Endothelial cell of umbilical vein (primary cell): ENCODE measurements around the gene CSMD2. TPM values are rescaled to one million over a fixed set of nuclear protein-coding genes. Genes with fewer than 3 reads are reported as not detected.

ENCODE experiments used
- BruUV-seq: library from RNA; stranded (reverse); fragments of 400-500 nt; replicated peaks from 2 replicates; lab custom pipeline; 2021; lab: Mats Ljungman, UMichigan
- CTCF ChIA-PET: fragments of 300-600, 350-600 bp; sonication (Branson Sonifier 250); formaldehyde crosslinking; loops from one replicate; lab custom pipeline; 2021; ENCODE audit warnings: antibody characterized with exemption, inconsistent platforms; lab: Charles Lee
- POLR2A ChIA-PET: fragments of 300-600, 350-600 bp; sonication (Branson Sonifier 250); formaldehyde crosslinking; loops from one replicate; lab custom pipeline; 2021; ENCODE audit warnings: antibody characterized with exemption, inconsistent platforms; lab: Charles Lee
- DNase-seq: peaks from one replicate; pipeline ENCODE4 v3.0.0-alpha.2; 2011; ENCODE audit warnings: low read depth, low spot score
- FAIRE-seq: peaks from 2 replicates; lab custom pipeline; 2011; peaks lifted over from hg19 to GRCh38; lab: Jason Lieb, UNC
- H2AFZ ChIP-seq: 2 replicates; pipeline ENCODE4 v1.6.0; 2012; ENCODE audit warnings: low read depth, low read length, control low read depth, inconsistent platforms
- H3K27ac ChIP-seq: 2 replicates; pipeline ENCODE4 v1.5.1; 2011; ENCODE audit warnings: low read depth, mild to moderate bottlenecking, control low read depth, low read length, moderate library complexity; ENCODE audit not compliant: insufficient read depth
- H3K27me3 ChIP-seq, 2 experiments: 2 replicates each; pipeline versions ENCODE4 v1.6.0 to v1.6.1; 2011; ENCODE audit warnings: low read length in 2 of 2, mixed read lengths in 1 of 2; ENCODE audit not compliant: control insufficient read depth in 2 of 2, insufficient read depth in 2 of 2
- H3K36me3 ChIP-seq, 2 experiments: 2 replicates in 1 of 2; 3 replicates in 1 of 2; pipeline ENCODE4 v1.5.1; 2011; ENCODE audit warnings: low read length in 2 of 2, mild to moderate bottlenecking in 1 of 2, moderate library complexity in 1 of 2; ENCODE audit not compliant: control insufficient read depth in 2 of 2, insufficient read depth in 2 of 2; ENCODE audit errors: extremely low read depth in 1 of 2
- H3K4me1 ChIP-seq: 3 replicates; pipeline ENCODE4 v1.5.1; 2011; ENCODE audit warnings: mild to moderate bottlenecking, low read length; ENCODE audit not compliant: control insufficient read depth, insufficient read depth; ENCODE audit errors: extremely low read depth
- H3K4me2 ChIP-seq: 2 replicates; pipeline ENCODE4 v1.6.1; 2011; ENCODE audit warnings: low read length, control low read depth, mixed read lengths; ENCODE audit not compliant: insufficient read depth
- H3K4me3 ChIP-seq, 3 experiments: fragments of 200-600 bp in 1 of 3; sonication (generic), shearing (Covaris generic) in 1 of 3; replicated peaks in 1 of 3; 2 replicates each; pipeline ENCODE4 v1.5.1; 2011 to 2016; ENCODE audit warnings: control low read depth in 3 of 3, low read length in 3 of 3, mild to moderate bottlenecking in 2 of 3, inconsistent platforms in 1 of 3, low read depth in 1 of 3, moderate library complexity in 1 of 3; ENCODE audit not compliant: insufficient read depth in 1 of 3
- H3K79me2 ChIP-seq: 2 replicates; pipeline ENCODE4 v1.6.0; 2012; ENCODE audit warnings: low read length, inconsistent platforms; ENCODE audit not compliant: control insufficient read depth, insufficient read depth
- H3K9ac ChIP-seq: replicated peaks from 2 replicates; pipeline ENCODE3; 2011; ENCODE audit warnings: low read length, control low read depth; ENCODE audit not compliant: insufficient read depth; ENCODE audit errors: extremely low read depth
- H3K9me1 ChIP-seq: replicated peaks from 3 replicates; pipeline ENCODE4 v1.6.0; 2011; ENCODE audit warnings: mild to moderate bottlenecking, low read length; ENCODE audit not compliant: control insufficient read depth, insufficient read depth; ENCODE audit errors: extremely low read depth
- H3K9me3 ChIP-seq: replicated peaks from 2 replicates; pipeline ENCODE4 v1.5.1; 2012; ENCODE audit warnings: low read length, inconsistent platforms; ENCODE audit not compliant: control insufficient read depth, insufficient read depth
- H4K20me1 ChIP-seq: replicated peaks from 2 replicates; pipeline ENCODE3; 2011; ENCODE audit warnings: mild to moderate bottlenecking, low read length; ENCODE audit not compliant: control insufficient read depth, insufficient read depth; ENCODE audit errors: extremely low read depth
- EZH2 ChIP-seq: IDR thresholded peaks from 2 replicates; pipeline ENCODE4 v1.6.1; 2012; ENCODE audit warnings: borderline replicate concordance, low read depth, mild to moderate bottlenecking, moderate library complexity, low read length, inconsistent platforms; ENCODE audit not compliant: severe bottlenecking
- FOS ChIP-seq: IDR thresholded peaks from 2 replicates; pipeline ENCODE4 v1.6.1; 2011; ENCODE audit warnings: mild to moderate bottlenecking, low read length, moderate library complexity, borderline replicate concordance; ENCODE audit not compliant: insufficient read depth
- GATA2 ChIP-seq: IDR thresholded peaks from 2 replicates; pipeline ENCODE4 v1.7.0; 2011; ENCODE audit warnings: low read depth, mild to moderate bottlenecking, moderate library complexity, mixed read lengths, low read length; ENCODE audit not compliant: insufficient read length, insufficient read depth
- JUN ChIP-seq: IDR thresholded peaks from 2 replicates; pipeline ENCODE4 v1.6.1; 2011; ENCODE audit warnings: borderline replicate concordance, low read depth; ENCODE audit not compliant: insufficient read length, insufficient read depth
- MYC ChIP-seq: IDR thresholded peaks from one replicate; pipeline ENCODE4 v1.6.1; 2011; ENCODE audit warnings: mild to moderate bottlenecking, low read depth, low read length
- POLR2A ChIP-seq: IDR thresholded peaks from 2 replicates; pipeline ENCODE4 v1.6.1; 2012; ENCODE audit warnings: low read depth, mild to moderate bottlenecking, control low read depth, low read length
- POLR2AphosphoS5 ChIP-seq: IDR thresholded peaks from 2 replicates; pipeline ENCODE4 v1.6.1; 2012; ENCODE audit warnings: low read depth, mild to moderate bottlenecking, control low read depth, low read length, moderate library complexity; ENCODE audit not compliant: insufficient read depth
- dilution Hi-C: fragments of 300-500 bp; cut with MboI; formaldehyde crosslinking; loops from one replicate; pipeline ENCODE4 v1.15.0; 2019; ENCODE audit warnings: low sequenced_read_pairs; ENCODE audit not compliant: extremely low pct_ligation_motif_present
- intact Hi-C: fragments of 100-400 bp; cut with micrococcal nuclease; formaldehyde crosslinking; loops from one replicate; pipeline ENCODE4 v1.10.0; 2022
- polyA plus RNA-seq, 4 experiments: library from polyadenylated mRNA; depleted of rRNA in 3 of 4; stranded (reverse) in 3 of 4; unstranded in 1 of 4; fragments of >200 nt; gene quantifications; 2 replicates each; pipeline versions ENCODE4 v1.2.1 to v1.2.3, GENCODE V29; 2011 to 2012; ENCODE audit warnings: missing spikeins in 1 of 4
- total RNA-seq: library from RNA; stranded (reverse); gene quantifications from 2 replicates; pipeline ENCODE4 v1.2.3, GENCODE V29; 2021
- TF ChIP-seq, protein P1 (sequence below): IDR thresholded peaks from 2 replicates; pipeline ENCODE4 v1.6.1; 2011; ENCODE audit not compliant: insufficient read depth, insufficient read length
- TF ChIP-seq, protein P2 (sequence below), 2 donors: IDR thresholded peaks; 1 replicate in 1 of 2; 2 replicates in 1 of 2; pipeline ENCODE4 v1.5.1; 2011; ENCODE audit warnings: low read length in 2 of 2, mild to moderate bottlenecking in 2 of 2, moderate library complexity in 2 of 2, control low read depth in 1 of 2, inconsistent platforms in 1 of 2, low read depth in 1 of 2; ENCODE audit not compliant: insufficient read depth in 1 of 2; ENCODE audit errors: extremely low read depth in 1 of 2

CSMD2 gene
- total and polyA plus RNA-seq, 2 donors (not counting 3 experiments of a cell fraction or from before 2014, with no cell fraction given), result under 0.01 TPM; not detected in 1

DNA sequence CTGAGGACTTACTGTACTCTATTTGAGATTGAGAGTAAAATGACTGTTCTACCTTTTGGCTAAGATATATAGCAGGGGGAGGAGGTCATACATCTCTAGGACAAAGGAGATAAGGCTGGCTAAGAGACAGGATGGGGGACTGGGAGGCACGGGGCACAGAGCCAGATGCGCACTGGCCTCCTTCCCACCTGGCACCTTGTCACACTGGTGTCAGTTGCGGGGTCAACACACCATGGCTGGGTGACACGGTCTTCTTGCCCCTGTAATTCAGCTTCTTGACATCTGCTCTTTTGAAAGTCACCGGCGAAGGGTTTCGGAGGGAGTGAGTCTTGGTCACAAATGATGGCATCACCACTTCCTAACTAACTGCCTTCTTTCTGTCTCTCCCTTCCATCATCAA lies 515.3 kb downstream of the CSMD2 start:
- no peak for DNase-seq
- Histone ChIP-seq H4K20me1 (no peaks in the 10 kb centered on the region), H2AFZ (no peak overlapping the region), H3K27ac (no peak overlapping the region), H3K9ac (no peak overlapping the region), H3K4me3 (no peak overlapping the region), H3K4me1 (no peaks in the 10 kb centered on the region), H3K9me1 (no peaks in the 10 kb centered on the region), H3K27me3 (no peaks in the 10 kb centered on the region), H3K9me3 (no peaks in the 10 kb centered on the region), H3K79me2 (no peaks in the 10 kb centered on the region), H3K36me3 (no peaks in the 10 kb centered on the region), H3K4me2 (no peak overlapping the region)
- ChIA-PET POLR2A (no interaction called here), CTCF (no interaction called here)
- FAIRE-seq, result no peak
- no peak for TF ChIP-seq GATA2
- TF ChIP-seq EZH2, result no peak
- TF ChIP-seq POLR2AphosphoS5, result no peak
- TF ChIP-seq POLR2A, result no peak
- TF ChIP-seq FOS, result no peak
- TF ChIP-seq, protein P1, sequence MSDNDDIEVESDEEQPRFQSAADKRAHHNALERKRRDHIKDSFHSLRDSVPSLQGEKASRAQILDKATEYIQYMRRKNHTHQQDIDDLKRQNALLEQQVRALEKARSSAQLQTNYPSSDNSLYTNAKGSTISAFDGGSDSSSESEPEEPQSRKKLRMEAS, result no peak
- TF ChIP-seq, protein P2, sequence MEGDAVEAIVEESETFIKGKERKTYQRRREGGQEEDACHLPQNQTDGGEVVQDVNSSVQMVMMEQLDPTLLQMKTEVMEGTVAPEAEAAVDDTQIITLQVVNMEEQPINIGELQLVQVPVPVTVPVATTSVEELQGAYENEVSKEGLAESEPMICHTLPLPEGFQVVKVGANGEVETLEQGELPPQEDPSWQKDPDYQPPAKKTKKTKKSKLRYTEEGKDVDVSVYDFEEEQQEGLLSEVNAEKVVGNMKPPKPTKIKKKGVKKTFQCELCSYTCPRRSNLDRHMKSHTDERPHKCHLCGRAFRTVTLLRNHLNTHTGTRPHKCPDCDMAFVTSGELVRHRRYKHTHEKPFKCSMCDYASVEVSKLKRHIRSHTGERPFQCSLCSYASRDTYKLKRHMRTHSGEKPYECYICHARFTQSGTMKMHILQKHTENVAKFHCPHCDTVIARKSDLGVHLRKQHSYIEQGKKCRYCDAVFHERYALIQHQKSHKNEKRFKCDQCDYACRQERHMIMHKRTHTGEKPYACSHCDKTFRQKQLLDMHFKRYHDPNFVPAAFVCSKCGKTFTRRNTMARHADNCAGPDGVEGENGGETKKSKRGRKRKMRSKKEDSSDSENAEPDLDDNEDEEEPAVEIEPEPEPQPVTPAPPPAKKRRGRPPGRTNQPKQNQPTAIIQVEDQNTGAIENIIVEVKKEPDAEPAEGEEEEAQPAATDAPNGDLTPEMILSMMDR (IDR thresholded peaks at IDR 0.05; ENCODE audit: extremely low read depth in 1 of 2, insufficient read depth in 1 of 2, low read depth in 1 of 2, low read length in 2 of 2), result no peak
- TF ChIP-seq MYC, result no peak
- no peak for TF ChIP-seq JUN
- intact Hi-C loops (no loop called here), dilution Hi-C loops (no loop called here)
- no TSS peak for BruUV-seq
